HCT116 (cell line): ENCODE results near the gene SUSD2. TPM values are rescaled to one million over a fixed set of nuclear protein-coding genes. Genes with fewer than 3 reads are reported as not detected.

Experiments used
- ATAC-seq: fragments of 200-7000 bp; cut with Tn5 transposase; 2 replicates; pipeline ENCODE4 v1.9.1; 2020; ENCODE audit warnings: mild to moderate bottlenecking, moderate library complexity
- BruUV-seq: library from RNA; stranded (reverse); fragments of 400-500 nt; replicated peaks from 2 replicates; lab custom pipeline; 2021; lab: Mats Ljungman, UMichigan
- CTCF ChIA-PET: fragments of 300-600 bp; sonication (Branson Sonifier 250); formaldehyde crosslinking; loops from one replicate; lab custom pipeline; 2021; ENCODE audit warnings: antibody characterized with exemption; lab: Charles Lee
- POLR2A ChIA-PET: fragments of 300-600, 350-600 bp; sonication (Branson Sonifier 250); formaldehyde crosslinking; loops from one replicate; lab custom pipeline; 2021; ENCODE audit warnings: antibody characterized with exemption; lab: Charles Lee
- RAD21 ChIA-PET, 2 experiments: fragments of 300-600 bp; sonication (Branson Sonifier 250); formaldehyde crosslinking; loops; one replicate each; lab custom pipeline; 2023; ENCODE audit warnings: low total read pairs in 2 of 2; ENCODE audit not compliant: uncharacterized antibody in 2 of 2, unreplicated experiment in 2 of 2, low non-redundant PET in 1 of 2; lab: Charles Lee
- DNase-seq: peaks from one replicate; pipeline ENCODE4 v3.0.0-alpha.2; 2010; ENCODE audit warnings: low read depth, low spot score
- H2AFZ ChIP-seq: fragments of 200-600 bp; shearing (Covaris generic), sonication (generic); 2 replicates; pipeline ENCODE4 v1.6.1; 2017; ENCODE audit warnings: low read depth, mixed run types, mixed read lengths, antibody characterized with exemption, low read length; ENCODE audit not compliant: poor library complexity, severe bottlenecking
- H3K27ac ChIP-seq: 2 replicates; pipeline ENCODE4 v1.5.1; 2012; ENCODE audit warnings: low read depth, low read length
- H3K27me3 ChIP-seq: fragments of 200-600 bp; sonication (generic); 2 replicates; pipeline ENCODE4 v1.6.1; 2016; ENCODE audit warnings: mixed run types, low read length, mixed read lengths; ENCODE audit not compliant: insufficient read depth
- H3K36me3 ChIP-seq, 2 experiments: fragments of 200-500 bp in 1 of 2; fragments of 200-600 bp in 1 of 2; sonication (Bioruptor generic) in 1 of 2; sonication (generic) in 1 of 2; 2 replicates each; pipeline versions ENCODE4 v1.5.1 to v1.6.1; 2014 to 2016; ENCODE audit warnings: low read length in 2 of 2, inconsistent platforms in 1 of 2, mixed read lengths in 1 of 2, mixed run types in 1 of 2; ENCODE audit not compliant: insufficient read depth in 2 of 2, control insufficient read depth in 1 of 2
- H3K4me1 ChIP-seq, 2 experiments: fragments of 200-600 bp in 1 of 2; sonication (generic) in 1 of 2; 2 replicates each; pipeline versions ENCODE4 v1.5.1 to v1.6.1; 2012 to 2017; ENCODE audit warnings: low read length in 2 of 2, inconsistent platforms in 1 of 2, mild to moderate bottlenecking in 1 of 2, mixed read lengths in 1 of 2, mixed run types in 1 of 2, moderate library complexity in 1 of 2; ENCODE audit not compliant: insufficient read depth in 2 of 2, control insufficient read depth in 1 of 2
- H3K4me2 ChIP-seq: fragments of 200-600 bp; sonication (generic); 2 replicates; pipeline ENCODE4 v1.6.1; 2017; ENCODE audit warnings: mixed run types, low read length, mixed read lengths
- H3K4me3 ChIP-seq, 2 experiments: fragments of 200-600 bp in 1 of 2; sonication (generic) in 1 of 2; replicated peaks in 1 of 2; 2 replicates each; pipeline ENCODE4 v1.5.1; 2011 to 2016; ENCODE audit warnings: low read length in 2 of 2, control low read depth in 1 of 2, low read depth in 1 of 2, mild to moderate bottlenecking in 1 of 2, mixed read lengths in 1 of 2, mixed run types in 1 of 2
- H3K79me2 ChIP-seq: fragments of 200-600 bp; sonication (generic); 2 replicates; pipeline ENCODE4 v1.6.1; 2017; ENCODE audit warnings: mild to moderate bottlenecking, mixed run types, low read length, moderate library complexity, mixed read lengths; ENCODE audit not compliant: insufficient read depth
- H3K9ac ChIP-seq: fragments of 200-600 bp; sonication (generic); 2 replicates; pipeline ENCODE4 v1.6.1; 2016; ENCODE audit warnings: low read length, mixed read lengths
- H3K9me2 ChIP-seq: fragments of 200-600 bp; sonication (generic), shearing (Covaris generic); 2 replicates; pipeline ENCODE4 v1.6.1; 2017; ENCODE audit warnings: mixed run types, mild to moderate bottlenecking, moderate library complexity; ENCODE audit not compliant: insufficient read depth
- H3K9me3 ChIP-seq, 2 experiments: fragments of 200-500 bp in 1 of 2; fragments of 200-600 bp in 1 of 2; sonication (Bioruptor generic) in 1 of 2; sonication (generic) in 1 of 2; 2 replicates each; pipeline ENCODE4 v1.6.1; 2014 to 2017; ENCODE audit warnings: low read length in 2 of 2, mixed read lengths in 2 of 2, inconsistent platforms in 1 of 2, low read depth in 1 of 2, mild to moderate bottlenecking in 1 of 2, mixed run types in 1 of 2, moderate library complexity in 1 of 2; ENCODE audit not compliant: control insufficient read depth in 1 of 2, insufficient read depth in 1 of 2
- H4K20me1 ChIP-seq: fragments of 200-600 bp; sonication (generic), shearing (Covaris generic); 2 replicates; pipeline ENCODE4 v1.6.1; 2017; ENCODE audit warnings: mixed run types, mild to moderate bottlenecking, moderate library complexity; ENCODE audit not compliant: insufficient read depth
- EGR1 ChIP-seq: IDR thresholded peaks from 2 replicates; pipeline ENCODE4 v1.6.1; 2012; ENCODE audit warnings: low read depth
- POLR2A ChIP-seq: IDR thresholded peaks from 2 replicates; pipeline ENCODE4 v1.7.0; 2011; ENCODE audit warnings: borderline replicate concordance; ENCODE audit not compliant: insufficient read depth, insufficient read length; ENCODE audit errors: extremely low read depth
- POLR2AphosphoS5 ChIP-seq: IDR thresholded peaks from 2 replicates; pipeline ENCODE4 v1.6.1; 2011; ENCODE audit warnings: mild to moderate bottlenecking, low read depth, low read length, moderate library complexity
- RAD21 ChIP-seq: IDR thresholded peaks from 2 replicates; pipeline ENCODE4 v1.6.1; 2012; ENCODE audit warnings: low read depth, mild to moderate bottlenecking
- TCF7L2 ChIP-seq: IDR thresholded peaks from 2 replicates; pipeline ENCODE4 v1.7.0; 2011; ENCODE audit warnings: borderline replicate concordance, inconsistent platforms; ENCODE audit not compliant: insufficient read depth, insufficient read length; ENCODE audit errors: extremely low read depth
- intact Hi-C: fragments of 100-400 bp; cut with micrococcal nuclease; formaldehyde crosslinking; loops from 2 replicates; pipeline ENCODE4 v1.10.0; 2022
- total RNA-seq: library from RNA; stranded (reverse); gene quantifications from one replicate; pipeline ENCODE4 v1.2.1, GENCODE V29; 2021; ENCODE audit not compliant: unreplicated experiment
- TF ChIP-seq, protein P1 (sequence below), 3 experiments: fragments of 200-600 bp in 1 of 3; sonication (generic) in 1 of 3; IDR thresholded peaks in 2 of 3; conservative IDR thresholded peaks in 1 of 3; 2 replicates each; pipeline ENCODE4 v1.5.1; 2012 to 2017; ENCODE audit warnings: low read depth in 2 of 3, low read length in 2 of 3, antibody characterized with exemption in 1 of 3, borderline replicate concordance in 1 of 3, control low read depth in 1 of 3, mild to moderate bottlenecking in 1 of 3, mixed read lengths in 1 of 3, mixed run types in 1 of 3, moderate library complexity in 1 of 3; ENCODE audit not compliant: insufficient read depth in 1 of 3

SUSD2 gene
- total RNA-seq, 1 experiment from 2014 or later: 6.6 TPM

DNA sequence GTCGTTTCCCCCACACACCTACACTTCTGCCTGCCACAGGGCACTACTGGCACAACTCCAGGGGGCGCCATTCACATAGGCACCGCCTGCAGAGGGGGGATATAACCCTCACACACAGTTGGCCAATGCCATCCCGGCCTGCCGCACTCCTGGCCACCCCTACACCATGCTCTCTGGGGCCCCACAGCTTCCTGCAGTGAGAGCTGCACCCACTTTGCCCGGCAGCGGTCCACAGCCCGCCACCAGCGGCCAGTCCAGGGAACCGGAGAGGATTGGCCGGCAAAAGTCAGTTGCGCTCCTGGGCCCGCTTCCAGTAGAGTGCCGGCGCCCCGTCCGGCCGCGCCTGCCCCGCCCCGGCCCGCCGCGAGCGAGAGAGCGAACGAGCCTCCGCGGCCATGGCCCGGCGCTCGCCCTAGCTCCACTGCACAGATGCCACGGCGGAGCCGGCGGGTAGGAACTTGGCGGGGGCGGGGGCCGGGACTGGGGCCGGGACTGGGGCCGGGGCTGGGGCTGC is 25.6 kb upstream of the SUSD2 start:
- Histone ChIP-seq H3K9ac (peak overlapping the region; percentile 51), H3K4me2 (peak overlapping the region; percentile 98), H3K27me3 (no peaks in the 10 kb centered on the region), H3K4me3 (peak overlapping the region; percentile 55 to 69), H3K4me1 (peaks cover 18 to 31% of the 10 kb centered on the region in 2 experiments), H4K20me1 (no peaks in the 10 kb centered on the region), H3K9me3 (no peaks in the 10 kb centered on the region), H2AFZ (no peak overlapping the region), H3K9me2 (no peaks in the 10 kb centered on the region), H3K27ac (peak overlapping the region; percentile 86), H3K36me3 (no peaks in the 10 kb centered on the region)
- DNase-seq (no peak), ATAC-seq (peak; percentile 58)
- no TSS peak for BruUV-seq
- intact Hi-C loops: loop anchor here (10.0 kb wide), 1 partner anchor 141 kb away; the partner anchor contains the start of gene CABIN1
- POLR2A ChIA-PET: no interaction called here
- RAD21 ChIA-PET: interaction anchor here in 1 of 2 experiments (0.7 kb wide), 1 partner anchor 83 kb away, joined by 4 read pairs; no protein-coding TSS in a partner anchor
- CTCF ChIA-PET: interaction anchor here (0.9 to 4.4 kb wide), 9 partner anchors 9 to 145 kb away, joined by 3 to 29 read pairs (median 4); partner anchors contain the start of genes CABIN1 and SUSD2
- TF ChIP-seq, protein P1, sequence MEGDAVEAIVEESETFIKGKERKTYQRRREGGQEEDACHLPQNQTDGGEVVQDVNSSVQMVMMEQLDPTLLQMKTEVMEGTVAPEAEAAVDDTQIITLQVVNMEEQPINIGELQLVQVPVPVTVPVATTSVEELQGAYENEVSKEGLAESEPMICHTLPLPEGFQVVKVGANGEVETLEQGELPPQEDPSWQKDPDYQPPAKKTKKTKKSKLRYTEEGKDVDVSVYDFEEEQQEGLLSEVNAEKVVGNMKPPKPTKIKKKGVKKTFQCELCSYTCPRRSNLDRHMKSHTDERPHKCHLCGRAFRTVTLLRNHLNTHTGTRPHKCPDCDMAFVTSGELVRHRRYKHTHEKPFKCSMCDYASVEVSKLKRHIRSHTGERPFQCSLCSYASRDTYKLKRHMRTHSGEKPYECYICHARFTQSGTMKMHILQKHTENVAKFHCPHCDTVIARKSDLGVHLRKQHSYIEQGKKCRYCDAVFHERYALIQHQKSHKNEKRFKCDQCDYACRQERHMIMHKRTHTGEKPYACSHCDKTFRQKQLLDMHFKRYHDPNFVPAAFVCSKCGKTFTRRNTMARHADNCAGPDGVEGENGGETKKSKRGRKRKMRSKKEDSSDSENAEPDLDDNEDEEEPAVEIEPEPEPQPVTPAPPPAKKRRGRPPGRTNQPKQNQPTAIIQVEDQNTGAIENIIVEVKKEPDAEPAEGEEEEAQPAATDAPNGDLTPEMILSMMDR (IDR thresholded peaks at IDR 0.05 in 2 of 3, conservative IDR thresholded peaks at IDR 0.05 in 1 of 3; ENCODE audit: borderline replicate concordance in 1 of 3, insufficient read depth in 1 of 3, low read depth in 2 of 3, low read length in 2 of 3): peak; percentile 58 to 85 (median 76); a peak in 5 of 6 replicates
- TF ChIP-seq TCF7L2 (peak; percentile 24), RAD21 (no peak), EGR1 (no peak), POLR2AphosphoS5 (no peak), POLR2A (no peak)
- TF ChIP-seq, all 23 proteins: peak for 2
- H3K79me2 ChIP-seq: no peaks in the 10 kb centered on the region
